ENCODE measurements around the gene RAB17.

Gene RAB17

DNA sequence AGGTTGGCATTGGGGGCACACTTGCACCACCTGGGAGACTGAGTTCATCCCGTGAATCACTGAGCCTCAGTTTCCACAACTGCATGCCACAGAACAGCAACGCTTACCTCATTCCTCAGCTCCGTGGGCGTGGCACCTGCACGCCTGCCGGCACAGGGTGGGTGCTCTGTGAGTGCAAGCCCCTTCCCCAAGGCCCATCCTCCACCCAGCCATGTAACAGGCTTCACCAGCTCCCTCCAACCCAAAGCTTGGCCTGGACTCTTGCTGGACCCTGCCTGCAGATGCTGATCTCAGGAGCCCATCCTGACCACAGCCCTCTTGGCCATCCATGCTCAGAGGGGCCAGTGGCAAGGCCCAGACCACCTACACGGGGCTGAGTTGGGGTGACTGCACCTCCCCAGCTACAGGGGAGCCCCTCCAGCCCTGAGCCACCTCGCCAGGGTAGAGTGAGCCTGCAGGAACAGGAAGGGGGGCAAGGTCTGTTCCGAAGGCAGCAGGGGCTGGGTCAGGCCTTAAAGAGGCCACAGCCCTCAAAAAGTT is 22.3 kb downstream of the RAB17 start:
- ChIA-PET POLR2A (no interaction called here), CTCF (interaction anchor here (1.9 kb wide), 1 partner anchor 56 kb away, joined by 7 read pairs; no protein-coding TSS in a partner anchor)
- DNase-seq (ENCODE audit: low read depth, low spot score) = no peak
- no peak overlapping the region for H3K4me3 ChIP-seq (ENCODE audit: low read depth, low read length)
- TF ChIP-seq CTCF (IDR thresholded peaks at IDR 0.05; ENCODE audit: insufficient read depth, low read length, missing control alignments) = no peak

DNA sequence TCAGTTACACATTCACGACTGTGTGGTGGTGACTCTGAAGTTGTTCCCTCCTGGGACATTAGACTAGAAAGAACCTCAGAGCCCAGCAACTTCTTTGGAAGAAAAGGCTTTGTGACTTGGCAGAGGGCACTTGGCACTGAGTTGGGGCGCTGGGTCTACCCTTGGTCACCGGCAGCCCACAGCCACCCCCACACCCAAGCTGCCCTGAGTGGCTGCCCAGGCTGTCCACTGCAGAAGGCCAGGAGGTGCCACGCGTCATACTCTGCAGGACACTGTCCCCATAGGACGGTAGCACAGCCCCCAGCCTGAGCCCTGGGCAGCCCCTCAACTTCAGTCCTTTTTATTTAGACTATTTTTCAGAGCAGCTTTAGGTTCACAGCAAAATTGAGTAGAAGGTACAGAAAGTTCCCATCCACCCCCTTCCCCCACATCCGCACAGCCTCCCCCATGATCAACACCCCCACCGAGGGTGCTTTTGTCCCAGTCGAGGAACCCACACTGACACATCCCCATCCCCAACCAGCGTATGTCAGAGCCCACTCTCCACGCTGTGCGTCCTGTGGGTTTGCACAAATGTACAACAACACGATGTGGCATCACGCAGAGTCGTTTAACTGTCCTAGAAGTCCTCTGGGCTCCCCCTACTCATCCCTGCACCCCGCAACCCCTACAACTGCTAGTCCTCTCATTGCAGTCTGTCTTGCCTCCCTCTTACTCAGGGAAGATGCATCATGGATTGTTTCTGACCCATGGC is 23.1 kb downstream of the RAB17 start:
- TF ChIP-seq CTCF (IDR thresholded peaks at IDR 0.05; ENCODE audit: insufficient read depth, low read length, missing control alignments) = no peak
- CTCF ChIA-PET = interaction anchor here (1.0 to 1.9 kb wide), 2 partner anchors 55 kb away, joined by 4 to 7 read pairs; no protein-coding TSS in a partner anchor
- POLR2A ChIA-PET = no interaction called here

DNA sequence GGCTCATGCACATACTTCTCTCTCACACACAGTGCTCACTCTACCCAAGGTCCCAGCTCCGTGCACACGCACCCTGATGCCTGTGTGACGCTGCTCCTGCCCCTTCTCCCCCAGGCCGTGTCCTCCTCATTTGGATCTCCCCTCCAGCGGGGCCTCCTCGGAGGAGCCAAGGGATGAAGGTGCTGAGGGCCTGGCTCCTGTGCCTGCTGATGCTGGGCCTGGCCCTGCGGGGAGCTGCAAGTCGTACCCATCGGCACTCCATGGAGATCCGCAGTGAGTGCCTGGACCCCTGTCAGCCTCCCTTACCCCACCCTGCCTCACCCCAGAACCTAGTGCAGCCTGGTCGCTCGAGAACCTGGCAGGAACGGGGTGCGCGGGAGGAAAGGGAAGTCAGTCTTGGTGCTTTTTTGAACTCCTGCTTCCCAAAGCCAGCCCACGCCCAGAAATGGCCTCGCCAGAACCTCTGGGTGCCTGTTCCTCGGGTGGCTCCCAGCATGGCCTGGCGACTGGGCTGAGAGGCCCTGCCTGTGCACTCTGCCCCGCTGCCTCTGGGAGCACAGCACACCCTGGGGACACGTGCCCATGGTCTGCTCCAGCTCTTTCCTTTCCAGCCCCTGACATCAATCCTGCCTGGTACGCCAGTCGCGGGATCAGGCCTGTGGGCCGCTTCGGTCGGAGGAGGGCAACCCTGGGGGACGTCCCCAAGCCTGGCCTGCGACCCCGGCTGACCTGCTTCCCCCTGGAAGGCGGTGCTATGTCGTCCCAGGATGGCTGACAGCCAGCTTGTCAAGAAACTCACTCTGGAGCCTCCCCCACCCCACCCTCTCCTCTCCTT is 23.9 kb downstream of the RAB17 start, which contains the start of gene PRLH:
Gene PRLH, plus strand, starts transcription at position 174 of the 835 bp plus-strand sequence. Its CDS starts 0 bp downstream, at position 174.
- ChIA-PET CTCF (interaction anchor here (1.0 kb wide), 1 partner anchor 55 kb away, joined by 4 read pairs; no protein-coding TSS in a partner anchor), POLR2A (no interaction called here)
- no peak for DNase-seq (ENCODE audit: low read depth, low spot score)
- H3K4me3 ChIP-seq (ENCODE audit: low read depth, low read length) = no peak within 1 kb of the TSS
- no peak for TF ChIP-seq CTCF (IDR thresholded peaks at IDR 0.05; ENCODE audit: insufficient read depth, low read length, missing control alignments)

More for the DNA sequence above, 23.1 kb downstream of the RAB17 start:
- DNase-seq (ENCODE audit: low read depth, low spot score) = no peak
- no peak overlapping the region for H3K4me3 ChIP-seq (ENCODE audit: low read depth, low read length)

- no peak overlapping the region for H3K4me3 ChIP-seq (ENCODE audit: low read depth, low read length)
- no peak for TF ChIP-seq CTCF (IDR thresholded peaks at IDR 0.05; ENCODE audit: insufficient read depth, low read length, missing control alignments)
- DNase-seq (ENCODE audit: low read depth, low spot score) = no peak
- ChIA-PET CTCF (no interaction called here), POLR2A (no interaction called here)
Measured at GRCh38 chr2:237565974-237566373, 24.6 kb downstream of the RAB17 start.

DNA sequence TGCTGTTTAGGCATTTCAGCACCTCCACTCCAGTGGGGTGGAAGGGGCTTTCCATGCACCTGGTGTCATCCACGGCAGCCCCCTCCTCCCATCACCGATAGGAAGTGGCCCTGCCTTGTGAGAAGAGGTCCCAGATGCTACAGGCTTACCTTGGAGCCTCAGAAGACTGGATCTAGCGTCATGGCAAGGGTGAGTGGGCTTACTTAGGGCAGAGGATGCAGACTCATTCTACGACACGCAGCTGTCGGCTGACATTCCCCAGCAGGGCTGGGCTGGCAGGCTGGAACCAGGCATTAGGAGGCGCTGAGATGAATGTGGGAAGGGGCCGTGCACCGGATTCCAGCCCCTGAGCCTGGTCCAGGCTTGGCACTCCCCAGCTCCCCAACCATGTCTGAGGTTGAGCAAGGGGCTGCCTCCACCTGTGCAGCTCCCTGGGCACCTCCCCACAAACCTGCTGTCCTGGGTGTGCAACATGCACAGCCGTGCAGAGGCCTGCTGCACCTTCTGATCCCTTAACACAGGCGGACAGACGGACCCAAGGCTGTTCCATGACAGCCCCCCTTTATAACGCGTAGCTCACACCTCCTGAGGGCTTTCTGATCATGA is 25.9 kb downstream of the RAB17 start:
- H3K4me3 ChIP-seq (ENCODE audit: low read depth, low read length) = no peak overlapping the region
- no peak for TF ChIP-seq CTCF (IDR thresholded peaks at IDR 0.05; ENCODE audit: insufficient read depth, low read length, missing control alignments)
- DNase-seq (ENCODE audit: low read depth, low spot score) = no peak
- CTCF ChIA-PET = interaction anchor here (1.4 kb wide), 1 partner anchor 51 kb away, joined by 12 read pairs; no protein-coding TSS in a partner anchor
- POLR2A ChIA-PET = no interaction called here

All from AG04449 (cell line).